Skeletal muscle tissue (tissue), 4 donors: ENCODE measurements around the gene GSTT2. TPM values are rescaled to one million over a fixed set of nuclear protein-coding genes. Genes with fewer than 3 reads are reported as not detected.
"Not testable (repeated sequence)": the region's sequence is repeated elsewhere in the genome, so short reads cannot be mapped to it uniquely, and the experiment has no call there.

Experiments
- H3K27ac ChIP-seq: one replicate; pipeline ENCODE4 v1.7.0; 2013; ENCODE audit warnings: mild to moderate bottlenecking, low read depth, low read length, inconsistent platforms
- H3K27me3 ChIP-seq, 3 donors: one replicate each; pipeline ENCODE4 v1.7.0; 2013; ENCODE audit warnings: low read length in 3 of 3; ENCODE audit not compliant: control insufficient read depth in 3 of 3, insufficient read depth in 3 of 3
- H3K36me3 ChIP-seq, 3 donors: one replicate each; pipeline ENCODE4 v1.7.0; 2013; ENCODE audit warnings: low read length in 3 of 3; ENCODE audit not compliant: control insufficient read depth in 3 of 3, insufficient read depth in 3 of 3
- H3K4me1 ChIP-seq, 3 donors: one replicate each; pipeline ENCODE4 v1.7.0; 2013; ENCODE audit warnings: low read length in 3 of 3, mild to moderate bottlenecking in 3 of 3; ENCODE audit not compliant: control insufficient read depth in 3 of 3, insufficient read depth in 3 of 3
- H3K4me3 ChIP-seq, 3 donors: one replicate each; pipeline ENCODE4 v1.7.0; 2013; ENCODE audit warnings: low read length in 3 of 3
- H3K9ac ChIP-seq, 3 donors: one replicate each; pipeline ENCODE4 v1.7.0; 2013; ENCODE audit warnings: low read length in 3 of 3, mild to moderate bottlenecking in 3 of 3, moderate library complexity in 2 of 3, low read depth in 1 of 3
- H3K9me3 ChIP-seq, 3 donors: one replicate each; pipeline ENCODE4 v1.7.0; 2013; ENCODE audit warnings: low read length in 3 of 3; ENCODE audit not compliant: control insufficient read depth in 3 of 3
- total RNA-seq: library from RNA; depleted of rRNA; stranded (reverse); fragments of >200 nt; gene quantifications from one replicate; pipeline ENCODE4 v1.2.3, GENCODE V29; 2014
- donor health status: Osteomylitis.

The GSTT2 gene
- total RNA-seq, 1 donor from 2014 or later: not detected

- H3K9me3 ChIP-seq, H3K9ac ChIP-seq, H3K4me3 ChIP-seq, H3K27me3 ChIP-seq, H3K27ac ChIP-seq: not testable (repeated sequence)
- Histone ChIP-seq H3K36me3 (peaks cover 24 to 25% (median 25%) of the 10 kb centered on the region in 3 donors), H3K4me1 (peaks cover 0 to 20% (median 4%) of the 10 kb centered on the region in 3 donors)
These were observed 5.6 kb upstream of the GSTT2 start, which contains the start of gene DDT for GRCh38 chr22:23974345-23974744. Gene DDT (minus strand): TSS chr22:23974441. CDS start chr22:23974414, 27 bp downstream.

GRCh38 chr22:23974836-23975352 is 5.0 kb upstream of the GSTT2 start:
- peaks cover 18 to 20% (median 19%) of the 10 kb centered on the region in 3 donors for H3K36me3 ChIP-seq
- peaks cover 0 to 14% (median 4%) of the 10 kb centered on the region in 3 donors for H3K4me1 ChIP-seq
- not testable (repeated sequence) for H3K9me3 ChIP-seq, H3K4me3 ChIP-seq, H3K27ac ChIP-seq, H3K27me3 ChIP-seq, H3K9ac ChIP-seq

GRCh38 chr22:23977304-23977703 is 2.6 kb upstream of the GSTT2 start:
- not testable (repeated sequence) for H3K9me3 ChIP-seq, H3K4me1 ChIP-seq, H3K9ac ChIP-seq, H3K27me3 ChIP-seq, H3K36me3 ChIP-seq, H3K4me3 ChIP-seq, H3K27ac ChIP-seq

GRCh38 chr22:23980567-23980966 is 633 bp downstream of the GSTT2 start:
- H3K36me3 ChIP-seq, H3K9me3 ChIP-seq, H3K27ac ChIP-seq, H3K9ac ChIP-seq, H3K4me3 ChIP-seq, H3K27me3 ChIP-seq, H3K4me1 ChIP-seq: not testable (repeated sequence)

- H3K4me3 ChIP-seq: no peak overlapping the region
- H3K9ac ChIP-seq: no peak overlapping the region
- H3K9me3 ChIP-seq: no peaks in the 10 kb centered on the region
- no peaks in the 10 kb centered on the region for H3K27me3 ChIP-seq
- no peak overlapping the region for H3K27ac ChIP-seq
- H3K36me3 ChIP-seq: no peaks in the 10 kb centered on the region
- no peaks in the 10 kb centered on the region for H3K4me1 ChIP-seq
These were observed 4.5 kb downstream of the GSTT2 start for GRCh38 chr22:23984430-23984829.

- H3K4me3 ChIP-seq, H3K4me1 ChIP-seq, H3K27ac ChIP-seq, H3K9ac ChIP-seq, H3K36me3 ChIP-seq, H3K27me3 ChIP-seq, H3K9me3 ChIP-seq: not testable (repeated sequence)
These were observed 6.2 kb downstream of the GSTT2 start for GRCh38 chr22:23986089-23986488.

GRCh38 chr22:23986538-23987178 is 6.7 kb downstream of the GSTT2 start:
- not testable (repeated sequence) for H3K9ac ChIP-seq, H3K4me3 ChIP-seq, H3K27me3 ChIP-seq, H3K9me3 ChIP-seq, H3K36me3 ChIP-seq, H3K27ac ChIP-seq, H3K4me1 ChIP-seq

- H3K9ac ChIP-seq, H3K36me3 ChIP-seq, H3K4me3 ChIP-seq, H3K9me3 ChIP-seq, H3K27me3 ChIP-seq, H3K27ac ChIP-seq, H3K4me1 ChIP-seq: not testable (repeated sequence)
These were observed 9.8 kb downstream of the GSTT2 start for GRCh38 chr22:23989583-23990244.

- H3K4me3 ChIP-seq, H3K27me3 ChIP-seq, H3K27ac ChIP-seq, H3K9me3 ChIP-seq, H3K4me1 ChIP-seq, H3K9ac ChIP-seq, H3K36me3 ChIP-seq: not testable (repeated sequence)
These were observed 13.1 kb downstream of the GSTT2 start for GRCh38 chr22:23993080-23993479.

- not testable (repeated sequence) for H3K36me3 ChIP-seq
These were observed 13.7 kb downstream of the GSTT2 start for GRCh38 chr22:23993581-23994177.

More at GRCh38 chr22:23993581-23994177, 13.7 kb downstream of the GSTT2 start:
- H3K4me3 ChIP-seq, H3K4me1 ChIP-seq, H3K27me3 ChIP-seq, H3K27ac ChIP-seq, H3K9ac ChIP-seq, H3K9me3 ChIP-seq: not testable (repeated sequence)
